Right lobe of liver (tissue), 4 donors: ENCODE data around the gene GHR.

Experiments used
- CTCF ChIP-seq, 4 donors: fragments of 200-600 bp in 3 of 4; fragments of 450-650 bp in 1 of 4; IDR thresholded peaks; one replicate each; pipeline versions ENCODE4 v1.5.1 to v1.8.0; 2016 to 2022; ENCODE audit warnings: antibody characterized with exemption in 4 of 4, mild to moderate bottlenecking in 2 of 4
- POLR2A ChIP-seq: fragments of 450-650 bp; IDR thresholded peaks from one replicate; pipeline ENCODE4 v1.6.1; 2017; ENCODE audit warnings: antibody characterized with exemption, mild to moderate bottlenecking
- donor health status: DM: no; HTN: no; CAD: no.
- donor health status: DM: no; HTN: no; CAD: no.
- donor health status: DM: no; HTN: yes; CAD: no.

- TF ChIP-seq POLR2A, result no peak
- no peak for TF ChIP-seq CTCF (IDR thresholded peaks at IDR 0.05)
Observed at GRCh38 chr5:42520957-42521356, 97.7 kb downstream of the GHR start.
